GM12878 (cell line): ENCODE data around the gene THSD4. TPM values are rescaled to one million over a fixed set of nuclear protein-coding genes. Genes with fewer than 3 reads are reported as not detected.

ENCODE experiments used
- ATAC-seq: fragments of 200-7000 bp; cut with Tn5 transposase; 3 replicates; pipeline ENCODE4 v1.9.1; 2020; ENCODE audit warnings: mild to moderate bottlenecking, moderate library complexity
- BruUV-seq: library from RNA; stranded (reverse); fragments of 400-500 nt; replicated peaks from 2 replicates; lab custom pipeline; 2021; lab: Mats Ljungman, UMichigan
- CTCF ChIA-PET: fragments of 300-600 bp; sonication (Branson Sonifier 250); formaldehyde crosslinking; extraction: SDS; loops from one replicate; lab custom pipeline; 2021; ENCODE audit warnings: inconsistent platforms; lab: Yijun Ruan, JAX
- POLR2A ChIA-PET: fragments of 350-600 bp; formaldehyde crosslinking; extraction: SDS; loops from one replicate; lab custom pipeline; 2021; ENCODE audit warnings: inconsistent platforms; lab: Charles Lee
- RAD21 ChIA-PET: fragments of 300-600 bp; sonication (Branson Sonifier 250); formaldehyde crosslinking; loops from one replicate; lab custom pipeline; 2023; ENCODE audit warnings: antibody characterized with exemption; ENCODE audit not compliant: unreplicated experiment; lab: Charles Lee
- SMC1A ChIA-PET: fragments of 300-600 bp; sonication (Branson Sonifier 250); formaldehyde crosslinking; loops from one replicate; lab custom pipeline; 2023; ENCODE audit not compliant: unreplicated experiment, uncharacterized antibody; lab: Charles Lee
- DNase-seq: peaks from one replicate; pipeline ENCODE4 v3.0.0-alpha.2; 2011; ENCODE audit warnings: low read depth, low spot score
- FAIRE-seq: peaks from 3 replicates; lab custom pipeline; 2011; peaks lifted over from hg19 to GRCh38; lab: Jason Lieb, UNC
- H2AFZ ChIP-seq: 2 replicates; pipeline ENCODE4 v1.6.0; 2011; ENCODE audit warnings: low read depth, low read length, control low read depth; ENCODE audit not compliant: control insufficient read depth
- H3K27ac ChIP-seq: 2 replicates; pipeline ENCODE4 v1.5.1; 2011; ENCODE audit warnings: control low read depth; ENCODE audit not compliant: control insufficient read depth, insufficient read depth
- H3K27me3 ChIP-seq, 2 experiments: replicated peaks in 1 of 2; 2 replicates each; pipeline versions ENCODE4 v1.6.0 to v1.6.1; 2011; ENCODE audit warnings: low read length in 1 of 2; ENCODE audit not compliant: control insufficient read depth in 2 of 2, insufficient read depth in 2 of 2
- H3K36me3 ChIP-seq, 2 experiments: 2 replicates each; pipeline ENCODE4 v1.5.1; 2011; ENCODE audit warnings: low read length in 1 of 2; ENCODE audit not compliant: control insufficient read depth in 2 of 2, insufficient read depth in 2 of 2
- H3K4me1 ChIP-seq: 2 replicates; pipeline ENCODE4 v1.6.1; 2011; ENCODE audit warnings: mild to moderate bottlenecking, low read length, moderate library complexity, mixed read lengths; ENCODE audit not compliant: control insufficient read depth, insufficient read depth
- H3K4me2 ChIP-seq: 2 replicates; pipeline ENCODE4 v1.6.0; 2011; ENCODE audit warnings: control low read depth; ENCODE audit not compliant: control insufficient read depth, insufficient read depth
- H3K4me3 ChIP-seq: fragments of 200-600 bp; sonication (generic); 2 replicates; pipeline ENCODE4 v1.5.1; 2016
- H3K79me2 ChIP-seq: 2 replicates; pipeline ENCODE4 v1.6.0; 2011; ENCODE audit warnings: low read length; ENCODE audit not compliant: control insufficient read depth, insufficient read depth
- H3K9ac ChIP-seq: 2 replicates; pipeline ENCODE4 v1.8.0; 2011; ENCODE audit warnings: low read length, control low read depth, mixed read lengths; ENCODE audit not compliant: control insufficient read depth, insufficient read depth
- H3K9me3 ChIP-seq: replicated peaks from 3 replicates; pipeline ENCODE4 v1.5.1; 2011; ENCODE audit warnings: mild to moderate bottlenecking, low read length; ENCODE audit not compliant: control insufficient read depth, insufficient read depth
- H4K20me1 ChIP-seq: 2 replicates; pipeline ENCODE4 v1.6.0; 2011; ENCODE audit not compliant: control insufficient read depth, insufficient read depth
- CREB1 ChIP-seq: IDR thresholded peaks from 2 replicates; pipeline ENCODE4 v1.6.1; 2012; ENCODE audit warnings: low read depth, mild to moderate bottlenecking, inconsistent platforms
- E4F1 ChIP-seq: fragments of 450-650 bp; IDR thresholded peaks from 2 replicates; pipeline ENCODE4 v1.6.1; 2018; ENCODE audit warnings: borderline replicate concordance, mild to moderate bottlenecking; ENCODE audit not compliant: partially characterized antibody
- JUNB ChIP-seq: IDR thresholded peaks from 2 replicates; pipeline ENCODE4 v1.6.1; 2016; ENCODE audit warnings: antibody characterized with exemption, mild to moderate bottlenecking
- KAT2A ChIP-seq: conservative IDR thresholded peaks from 2 replicates; pipeline ENCODE4 v1.6.1; 2011; ENCODE audit warnings: low read depth, low read length; ENCODE audit not compliant: control insufficient read depth
- NR2C2 ChIP-seq: IDR thresholded peaks from 2 replicates; pipeline ENCODE4 v1.6.1; 2011; ENCODE audit warnings: borderline replicate concordance, low read depth; ENCODE audit not compliant: control insufficient read depth, insufficient read length
- POLR2AphosphoS2 ChIP-seq: IDR thresholded peaks from 2 replicates; pipeline ENCODE4 v1.6.1; 2011; ENCODE audit warnings: low read depth, mild to moderate bottlenecking, low read length, improper control_type of control experiment, moderate library complexity
- YY1 ChIP-seq: IDR thresholded peaks from 2 replicates; pipeline ENCODE4 v1.6.1; 2011; ENCODE audit warnings: low read depth, mild to moderate bottlenecking, low read length
- WGBS: methylation state at CpG from one replicate; pipeline ENCODE4 v1.1.6; 2016; ENCODE audit warnings: low lambda C conversion rate; ENCODE audit not compliant: insufficient replicate concordance, insufficient coverage; ENCODE audit errors: missing lambda C conversion rate; 5-methylcytosine and 5-hydroxymethylcytosine counted together
- in situ Hi-C: fragments of 300-500 bp; cut with MboI; formaldehyde crosslinking; loops from 9 replicates; pipeline ENCODE4 v1.14.3; 2018; ENCODE audit warnings: mixed read lengths
- intact Hi-C: fragments of 100-400 bp; cut with micrococcal nuclease; formaldehyde crosslinking; loops from one replicate; pipeline ENCODE4 v1.14.2; 2022; ENCODE audit not compliant: unreplicated experiment
- polyA plus RNA-seq, 11 experiments: library from polyadenylated mRNA; depleted of rRNA in 4 of 11; unstranded in 6 of 11; stranded (reverse) in 5 of 11; fragments of >200 nt; fragmentation: Nextera tagmentation in 4 of 11; fragmentation: Illumina TruSeq in 1 of 11; extraction: Ambion mirVana in 4 of 11; extraction: Trizol in 1 of 11; gene quantifications; 1 replicate in 1 of 11; 2 replicates in 10 of 11; pipeline versions ENCODE4 v1.2.1 to v1.2.3, GENCODE V29; 2011 to 2016; ENCODE audit warnings: inconsistent platforms in 2 of 11, missing spikeins in 2 of 11, low read depth in 1 of 11
- total RNA-seq, 4 experiments: library from RNA; depleted of rRNA in 3 of 4; stranded (reverse); fragments of >200 nt in 3 of 4; fragmentation: Illumina TruSeq in 1 of 4; extraction: Trizol in 1 of 4; gene quantifications; 2 replicates each; pipeline versions ENCODE4 v1.2.1 to v1.2.3, GENCODE V29; 2013 to 2021
- TF ChIP-seq, protein P1 (sequence below): fragments of 450-650 bp; formaldehyde crosslinking; IDR thresholded peaks from 2 replicates; pipeline ENCODE4 v1.4.0; 2020; ENCODE audit warnings: mild to moderate bottlenecking, moderate library complexity
- TF ChIP-seq, protein P2 (sequence below): IDR thresholded peaks from 2 replicates; pipeline ENCODE4 v1.6.1; 2011; ENCODE audit warnings: low read depth, low read length, improper control_type of control experiment, borderline replicate concordance

The THSD4 gene
- total and polyA plus RNA-seq, 10 of the 15 experiments (the other 5 are each of a cell fraction or from before 2014, with no cell fraction given), result 0.04 to 0.13 (median 0.05) TPM; not detected in 7

DNA sequence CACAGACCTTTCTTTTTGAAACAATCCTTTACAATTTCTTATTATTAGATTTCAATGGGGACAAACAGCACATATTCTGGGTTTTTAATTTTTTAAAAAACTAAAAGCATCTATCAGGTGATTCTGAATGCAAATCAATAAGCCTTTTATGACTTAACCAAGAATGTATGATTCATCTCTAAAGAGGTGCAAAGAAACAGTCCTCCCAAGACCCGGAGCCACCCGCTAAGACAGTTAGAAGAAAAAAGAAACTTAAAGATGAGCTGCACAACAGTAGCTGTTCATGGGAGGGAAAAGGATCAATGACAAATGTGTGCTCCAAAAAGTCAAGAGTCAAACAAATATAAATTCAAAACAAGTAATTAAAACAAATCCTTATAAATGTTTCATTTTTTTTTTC is 319.5 kb downstream of the THSD4 start (continued):
- TF ChIP-seq, protein P1, sequence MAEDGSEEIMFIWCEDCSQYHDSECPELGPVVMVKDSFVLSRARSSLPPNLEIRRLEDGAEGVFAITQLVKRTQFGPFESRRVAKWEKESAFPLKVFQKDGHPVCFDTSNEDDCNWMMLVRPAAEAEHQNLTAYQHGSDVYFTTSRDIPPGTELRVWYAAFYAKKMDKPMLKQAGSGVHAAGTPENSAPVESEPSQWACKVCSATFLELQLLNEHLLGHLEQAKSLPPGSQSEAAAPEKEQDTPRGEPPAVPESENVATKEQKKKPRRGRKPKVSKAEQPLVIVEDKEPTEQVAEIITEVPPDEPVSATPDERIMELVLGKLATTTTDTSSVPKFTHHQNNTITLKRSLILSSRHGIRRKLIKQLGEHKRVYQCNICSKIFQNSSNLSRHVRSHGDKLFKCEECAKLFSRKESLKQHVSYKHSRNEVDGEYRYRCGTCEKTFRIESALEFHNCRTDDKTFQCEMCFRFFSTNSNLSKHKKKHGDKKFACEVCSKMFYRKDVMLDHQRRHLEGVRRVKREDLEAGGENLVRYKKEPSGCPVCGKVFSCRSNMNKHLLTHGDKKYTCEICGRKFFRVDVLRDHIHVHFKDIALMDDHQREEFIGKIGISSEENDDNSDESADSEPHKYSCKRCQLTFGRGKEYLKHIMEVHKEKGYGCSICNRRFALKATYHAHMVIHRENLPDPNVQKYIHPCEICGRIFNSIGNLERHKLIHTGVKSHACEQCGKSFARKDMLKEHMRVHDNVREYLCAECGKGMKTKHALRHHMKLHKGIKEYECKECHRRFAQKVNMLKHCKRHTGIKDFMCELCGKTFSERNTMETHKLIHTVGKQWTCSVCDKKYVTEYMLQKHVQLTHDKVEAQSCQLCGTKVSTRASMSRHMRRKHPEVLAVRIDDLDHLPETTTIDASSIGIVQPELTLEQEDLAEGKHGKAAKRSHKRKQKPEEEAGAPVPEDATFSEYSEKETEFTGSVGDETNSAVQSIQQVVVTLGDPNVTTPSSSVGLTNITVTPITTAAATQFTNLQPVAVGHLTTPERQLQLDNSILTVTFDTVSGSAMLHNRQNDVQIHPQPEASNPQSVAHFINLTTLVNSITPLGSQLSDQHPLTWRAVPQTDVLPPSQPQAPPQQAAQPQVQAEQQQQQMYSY (CRISPR knock-in tag), result no peak
- TF ChIP-seq CREB1, result no peak

GRCh38 chr15:71435552-71435951 is 320.3 kb downstream of the THSD4 start:
- Histone ChIP-seq H3K4me1 (no peaks in the 10 kb centered on the region), H3K4me3 (no peak overlapping the region), H3K79me2 (no peaks in the 10 kb centered on the region), H3K27me3 (no peaks in the 10 kb centered on the region; a peak in 1 of 4 replicates), H3K27ac (no peak overlapping the region), H3K9ac (no peak overlapping the region), H3K36me3 (no peaks in the 10 kb centered on the region), H3K4me2 (no peak overlapping the region), H3K9me3 (no peaks in the 10 kb centered on the region), H4K20me1 (no peaks in the 10 kb centered on the region), H2AFZ (no peak overlapping the region)
- no peak for DNase-seq
- ChIA-PET POLR2A (no interaction called here), RAD21 (no interaction called here), CTCF (interaction anchor here (1.0 to 1.9 kb wide), 4 partner anchors 9 to 611 kb away, joined by 3 to 4 read pairs (median 4); no protein-coding TSS in a partner anchor), SMC1A (interaction anchor here (1.6 kb wide), 1 partner anchor 319 kb away, joined by 3 read pairs; no protein-coding TSS in a partner anchor)
- BruUV-seq, result no TSS peak
- in situ Hi-C loops, result loop anchor here (25.0 kb wide), 2 partner anchors 323 to 473 kb away; partner anchors contain the start of gene THSD4
- FAIRE-seq, result no peak
- no peak for TF ChIP-seq JUNB
- no peak for TF ChIP-seq NR2C2
- TF ChIP-seq E4F1, result no peak
- no peak for TF ChIP-seq POLR2AphosphoS2
- no peak for TF ChIP-seq YY1
- TF ChIP-seq, protein P2, sequence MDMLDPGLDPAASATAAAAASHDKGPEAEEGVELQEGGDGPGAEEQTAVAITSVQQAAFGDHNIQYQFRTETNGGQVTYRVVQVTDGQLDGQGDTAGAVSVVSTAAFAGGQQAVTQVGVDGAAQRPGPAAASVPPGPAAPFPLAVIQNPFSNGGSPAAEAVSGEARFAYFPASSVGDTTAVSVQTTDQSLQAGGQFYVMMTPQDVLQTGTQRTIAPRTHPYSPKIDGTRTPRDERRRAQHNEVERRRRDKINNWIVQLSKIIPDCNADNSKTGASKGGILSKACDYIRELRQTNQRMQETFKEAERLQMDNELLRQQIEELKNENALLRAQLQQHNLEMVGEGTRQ, result no peak
- TF ChIP-seq KAT2A, result no peak
- WGBS, result 42% methylated on average over 6 of the region's 6 CpGs
- no peak for ATAC-seq
- intact Hi-C loops, result no loop called here
